GM12878 (cell line): ENCODE results near the gene GNPTG. TPM values are rescaled to one million over a fixed set of nuclear protein-coding genes. Genes with fewer than 3 reads are reported as not detected.

Source experiments
- ATAC-seq: fragments of 200-7000 bp; cut with Tn5 transposase; 3 replicates; pipeline ENCODE4 v1.9.1; 2020; ENCODE audit warnings: mild to moderate bottlenecking, moderate library complexity
- BruUV-seq: library from RNA; stranded (reverse); fragments of 400-500 nt; replicated peaks from 2 replicates; lab custom pipeline; 2021; lab: Mats Ljungman, UMichigan
- CTCF ChIA-PET: fragments of 300-600 bp; sonication (Branson Sonifier 250); formaldehyde crosslinking; extraction: SDS; loops from one replicate; lab custom pipeline; 2021; ENCODE audit warnings: inconsistent platforms; lab: Yijun Ruan, JAX
- POLR2A ChIA-PET: fragments of 350-600 bp; formaldehyde crosslinking; extraction: SDS; loops from one replicate; lab custom pipeline; 2021; ENCODE audit warnings: inconsistent platforms; lab: Charles Lee
- RAD21 ChIA-PET: fragments of 300-600 bp; sonication (Branson Sonifier 250); formaldehyde crosslinking; loops from one replicate; lab custom pipeline; 2023; ENCODE audit warnings: antibody characterized with exemption; ENCODE audit not compliant: unreplicated experiment; lab: Charles Lee
- SMC1A ChIA-PET: fragments of 300-600 bp; sonication (Branson Sonifier 250); formaldehyde crosslinking; loops from one replicate; lab custom pipeline; 2023; ENCODE audit not compliant: unreplicated experiment, uncharacterized antibody; lab: Charles Lee
- DNase-seq: peaks from one replicate; pipeline ENCODE4 v3.0.0-alpha.2; 2011; ENCODE audit warnings: low read depth, low spot score
- FAIRE-seq: peaks from 3 replicates; lab custom pipeline; 2011; peaks lifted over from hg19 to GRCh38; lab: Jason Lieb, UNC
- H2AFZ ChIP-seq: 2 replicates; pipeline ENCODE4 v1.6.0; 2011; ENCODE audit warnings: low read depth, low read length, control low read depth; ENCODE audit not compliant: control insufficient read depth
- H3K27ac ChIP-seq: 2 replicates; pipeline ENCODE4 v1.5.1; 2011; ENCODE audit warnings: control low read depth; ENCODE audit not compliant: control insufficient read depth, insufficient read depth
- H3K27me3 ChIP-seq, 2 experiments: replicated peaks in 1 of 2; 2 replicates each; pipeline versions ENCODE4 v1.6.0 to v1.6.1; 2011; ENCODE audit warnings: low read length in 1 of 2; ENCODE audit not compliant: control insufficient read depth in 2 of 2, insufficient read depth in 2 of 2
- H3K36me3 ChIP-seq, 2 experiments: 2 replicates each; pipeline ENCODE4 v1.5.1; 2011; ENCODE audit warnings: low read length in 1 of 2; ENCODE audit not compliant: control insufficient read depth in 2 of 2, insufficient read depth in 2 of 2
- H3K4me1 ChIP-seq: 2 replicates; pipeline ENCODE4 v1.6.1; 2011; ENCODE audit warnings: mild to moderate bottlenecking, low read length, moderate library complexity, mixed read lengths; ENCODE audit not compliant: control insufficient read depth, insufficient read depth
- H3K4me2 ChIP-seq: 2 replicates; pipeline ENCODE4 v1.6.0; 2011; ENCODE audit warnings: control low read depth; ENCODE audit not compliant: control insufficient read depth, insufficient read depth
- H3K4me3 ChIP-seq: fragments of 200-600 bp; sonication (generic); 2 replicates; pipeline ENCODE4 v1.5.1; 2016
- H3K79me2 ChIP-seq: 2 replicates; pipeline ENCODE4 v1.6.0; 2011; ENCODE audit warnings: low read length; ENCODE audit not compliant: control insufficient read depth, insufficient read depth
- H3K9ac ChIP-seq: 2 replicates; pipeline ENCODE4 v1.8.0; 2011; ENCODE audit warnings: low read length, control low read depth, mixed read lengths; ENCODE audit not compliant: control insufficient read depth, insufficient read depth
- H3K9me3 ChIP-seq: replicated peaks from 3 replicates; pipeline ENCODE4 v1.5.1; 2011; ENCODE audit warnings: mild to moderate bottlenecking, low read length; ENCODE audit not compliant: control insufficient read depth, insufficient read depth
- H4K20me1 ChIP-seq: 2 replicates; pipeline ENCODE4 v1.6.0; 2011; ENCODE audit not compliant: control insufficient read depth, insufficient read depth
- BCLAF1 ChIP-seq: fragments of 450-650 bp; IDR thresholded peaks from 2 replicates; pipeline ENCODE4 v1.6.1; 2017; ENCODE audit warnings: antibody characterized with exemption, mild to moderate bottlenecking, moderate library complexity
- E2F4 ChIP-seq: IDR thresholded peaks from 2 replicates; pipeline ENCODE4 v1.6.1; 2012; ENCODE audit warnings: low read depth, low read length, improper control_type of control experiment
- EED ChIP-seq: sonication (generic); IDR thresholded peaks from 2 replicates; pipeline ENCODE4 v1.6.1; 2016; ENCODE audit warnings: antibody characterized with exemption, low read depth
- FOS ChIP-seq: IDR thresholded peaks from 3 replicates; pipeline ENCODE4 v1.6.1; 2011; ENCODE audit warnings: borderline replicate concordance; ENCODE audit not compliant: insufficient read length; ENCODE audit errors: extremely low read depth
- HCFC1 ChIP-seq: fragments of 150-350 bp; IDR thresholded peaks from 2 replicates; pipeline ENCODE4 v1.6.1; 2014; ENCODE audit warnings: low read length
- KAT2A ChIP-seq: conservative IDR thresholded peaks from 2 replicates; pipeline ENCODE4 v1.6.1; 2011; ENCODE audit warnings: low read depth, low read length; ENCODE audit not compliant: control insufficient read depth
- KLF5 ChIP-seq: fragments of 450-650 bp; IDR thresholded peaks from 2 replicates; pipeline ENCODE4 v1.6.1; 2014; ENCODE audit warnings: mild to moderate bottlenecking; ENCODE audit not compliant: partially characterized antibody
- MTA2 ChIP-seq: fragments of 450-650 bp; IDR thresholded peaks from 2 replicates; pipeline ENCODE4 v1.6.1; 2016; ENCODE audit warnings: low read depth, mild to moderate bottlenecking, moderate library complexity
- POU2F2 ChIP-seq: IDR thresholded peaks from 3 replicates; pipeline ENCODE4 v1.6.1; 2011; ENCODE audit warnings: low read depth, mild to moderate bottlenecking, low read length, borderline replicate concordance
- RAD51 ChIP-seq: fragments of 450-650 bp; IDR thresholded peaks from 2 replicates; pipeline ENCODE4 v1.6.1; 2016; ENCODE audit warnings: moderate library complexity, mild to moderate bottlenecking, inconsistent platforms
- SPI1 ChIP-seq: IDR thresholded peaks from 2 replicates; pipeline ENCODE4 v1.6.1; 2011; ENCODE audit warnings: low read depth, mild to moderate bottlenecking, low read length, moderate library complexity, borderline replicate concordance; ENCODE audit not compliant: insufficient read depth
- WGBS: methylation state at CpG from one replicate; pipeline ENCODE4 v1.1.6; 2016; ENCODE audit warnings: low lambda C conversion rate; ENCODE audit not compliant: insufficient replicate concordance, insufficient coverage; ENCODE audit errors: missing lambda C conversion rate; 5-methylcytosine and 5-hydroxymethylcytosine counted together
- in situ Hi-C: fragments of 300-500 bp; cut with MboI; formaldehyde crosslinking; loops from 9 replicates; pipeline ENCODE4 v1.14.3; 2018; ENCODE audit warnings: mixed read lengths
- intact Hi-C: fragments of 100-400 bp; cut with micrococcal nuclease; formaldehyde crosslinking; loops from one replicate; pipeline ENCODE4 v1.14.2; 2022; ENCODE audit not compliant: unreplicated experiment
- polyA plus RNA-seq, 11 experiments: library from polyadenylated mRNA; depleted of rRNA in 4 of 11; unstranded in 6 of 11; stranded (reverse) in 5 of 11; fragments of >200 nt; fragmentation: Nextera tagmentation in 4 of 11; fragmentation: Illumina TruSeq in 1 of 11; extraction: Ambion mirVana in 4 of 11; extraction: Trizol in 1 of 11; gene quantifications; 1 replicate in 1 of 11; 2 replicates in 10 of 11; pipeline versions ENCODE4 v1.2.1 to v1.2.3, GENCODE V29; 2011 to 2016; ENCODE audit warnings: inconsistent platforms in 2 of 11, missing spikeins in 2 of 11, low read depth in 1 of 11
- total RNA-seq, 4 experiments: library from RNA; depleted of rRNA in 3 of 4; stranded (reverse); fragments of >200 nt in 3 of 4; fragmentation: Illumina TruSeq in 1 of 4; extraction: Trizol in 1 of 4; gene quantifications; 2 replicates each; pipeline versions ENCODE4 v1.2.1 to v1.2.3, GENCODE V29; 2013 to 2021
- TF ChIP-seq, protein P1 (sequence below): fragments of 450-650 bp; IDR thresholded peaks from 2 replicates; pipeline ENCODE4 v1.6.1; 2016; ENCODE audit warnings: mild to moderate bottlenecking, moderate library complexity, borderline replicate concordance

Gene GNPTG
- total and polyA plus RNA-seq, 10 of the 15 experiments (the other 5 are each of a cell fraction or from before 2014, with no cell fraction given): 0.80 to 32.6 (median 20.9) TPM

- H3K4me3 ChIP-seq: no peak overlapping the region
- FAIRE-seq (no peak), ATAC-seq (no peak), DNase-seq (no peak)
- no peaks in the 10 kb centered on the region for H3K9me3 ChIP-seq
- peaks cover 18% of the 10 kb centered on the region for H3K79me2 ChIP-seq
- CTCF ChIA-PET: no interaction called here
- RAD21 ChIA-PET: no interaction called here
- no peaks in the 10 kb centered on the region for H4K20me1 ChIP-seq
- in situ Hi-C loops (no loop called here), intact Hi-C loops (no loop called here)
- SMC1A ChIA-PET: no interaction called here
- BruUV-seq: no TSS peak
- no peak overlapping the region for H3K27ac ChIP-seq
- peaks cover 8% of the 10 kb centered on the region; the same call in 1 of the 2 replicates for H3K4me1 ChIP-seq
- POLR2A ChIA-PET: no interaction called here
- 94% methylated on average over 46 of the region's 46 CpGs for WGBS
- TF ChIP-seq RAD51 (no peak), HCFC1 (no peak), BCLAF1 (no peak), EED (no peak), KAT2A (no peak), E2F4 (no peak), FOS (no peak), SPI1 (no peak), POU2F2 (no peak), MTA2 (no peak), KLF5 (no peak)
- TF ChIP-seq, protein P1, sequence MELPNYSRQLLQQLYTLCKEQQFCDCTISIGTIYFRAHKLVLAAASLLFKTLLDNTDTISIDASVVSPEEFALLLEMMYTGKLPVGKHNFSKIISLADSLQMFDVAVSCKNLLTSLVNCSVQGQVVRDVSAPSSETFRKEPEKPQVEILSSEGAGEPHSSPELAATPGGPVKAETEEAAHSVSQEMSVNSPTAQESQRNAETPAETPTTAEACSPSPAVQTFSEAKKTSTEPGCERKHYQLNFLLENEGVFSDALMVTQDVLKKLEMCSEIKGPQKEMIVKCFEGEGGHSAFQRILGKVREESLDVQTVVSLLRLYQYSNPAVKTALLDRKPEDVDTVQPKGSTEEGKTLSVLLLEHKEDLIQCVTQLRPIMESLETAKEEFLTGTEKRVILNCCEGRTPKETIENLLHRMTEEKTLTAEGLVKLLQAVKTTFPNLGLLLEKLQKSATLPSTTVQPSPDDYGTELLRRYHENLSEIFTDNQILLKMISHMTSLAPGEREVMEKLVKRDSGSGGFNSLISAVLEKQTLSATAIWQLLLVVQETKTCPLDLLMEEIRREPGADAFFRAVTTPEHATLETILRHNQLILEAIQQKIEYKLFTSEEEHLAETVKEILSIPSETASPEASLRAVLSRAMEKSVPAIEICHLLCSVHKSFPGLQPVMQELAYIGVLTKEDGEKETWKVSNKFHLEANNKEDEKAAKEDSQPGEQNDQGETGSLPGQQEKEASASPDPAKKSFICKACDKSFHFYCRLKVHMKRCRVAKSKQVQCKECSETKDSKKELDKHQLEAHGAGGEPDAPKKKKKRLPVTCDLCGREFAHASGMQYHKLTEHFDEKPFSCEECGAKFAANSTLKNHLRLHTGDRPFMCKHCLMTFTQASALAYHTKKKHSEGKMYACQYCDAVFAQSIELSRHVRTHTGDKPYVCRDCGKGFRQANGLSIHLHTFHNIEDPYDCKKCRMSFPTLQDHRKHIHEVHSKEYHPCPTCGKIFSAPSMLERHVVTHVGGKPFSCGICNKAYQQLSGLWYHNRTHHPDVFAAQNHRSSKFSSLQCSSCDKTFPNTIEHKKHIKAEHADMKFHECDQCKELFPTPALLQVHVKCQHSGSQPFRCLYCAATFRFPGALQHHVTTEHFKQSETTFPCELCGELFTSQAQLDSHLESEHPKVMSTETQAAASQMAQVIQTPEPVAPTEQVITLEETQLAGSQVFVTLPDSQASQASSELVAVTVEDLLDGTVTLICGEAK: no peak
- no peak overlapping the region for H2AFZ ChIP-seq
- H3K4me2 ChIP-seq: no peak overlapping the region
- H3K27me3 ChIP-seq: no peaks in the 10 kb centered on the region
- H3K9ac ChIP-seq: no peak overlapping the region
- peaks cover 0 to 4% of the 10 kb centered on the region in 2 experiments; a peak in 2 of 4 replicates for H3K36me3 ChIP-seq
Measured at GRCh38 chr16:1374418-1375297, 22.9 kb downstream of the GNPTG start.
